ENCODE results near the gene DOCK4.

The DOCK4 gene

GRCh38 chr7:111841596-111842205, 364.5 kb downstream of the DOCK4 start:
- no peaks in the 10 kb centered on the region for H3K9me3 ChIP-seq (ENCODE audit: severe bottlenecking)
- H3K36me3 ChIP-seq: no peaks in the 10 kb centered on the region
- no peaks in the 10 kb centered on the region for H3K27me3 ChIP-seq (ENCODE audit: insufficient read depth, low read depth, severe bottlenecking)
- no peak for DNase-seq
- no peak overlapping the region for H3K27ac ChIP-seq
- TF ChIP-seq CTCF (IDR thresholded peaks at IDR 0.05; ENCODE audit: low read depth, low read length): no peak
- H3K4me3 ChIP-seq (ENCODE audit: low read depth, low read length): no peak overlapping the region

- Histone ChIP-seq H3K27ac (no peak overlapping the region), H3K36me3 (no peaks in the 10 kb centered on the region), H3K27me3 (ENCODE audit: insufficient read depth, low read depth, severe bottlenecking) (no peaks in the 10 kb centered on the region), H3K4me3 (ENCODE audit: low read depth, low read length) (no peak overlapping the region), H3K9me3 (ENCODE audit: severe bottlenecking) (no peaks in the 10 kb centered on the region)
- no peak for TF ChIP-seq CTCF (IDR thresholded peaks at IDR 0.05; ENCODE audit: low read depth, low read length)
- DNase-seq: no peak
These were observed 365.7 kb downstream of the DOCK4 start for GRCh38 chr7:111840528-111840927.

GRCh38 chr7:111839261-111839660, 366.9 kb downstream of the DOCK4 start:
- Histone ChIP-seq H3K4me3 (ENCODE audit: low read depth, low read length) (no peak overlapping the region), H3K36me3 (no peaks in the 10 kb centered on the region), H3K27ac (no peak overlapping the region), H3K27me3 (ENCODE audit: insufficient read depth, low read depth, severe bottlenecking) (no peaks in the 10 kb centered on the region), H3K9me3 (ENCODE audit: severe bottlenecking) (no peaks in the 10 kb centered on the region)
- no peak for DNase-seq
- no peak for TF ChIP-seq CTCF (IDR thresholded peaks at IDR 0.05; ENCODE audit: low read depth, low read length)

- no peaks in the 10 kb centered on the region for H3K36me3 ChIP-seq
- H3K9me3 ChIP-seq (ENCODE audit: severe bottlenecking): no peaks in the 10 kb centered on the region
- TF ChIP-seq CTCF (IDR thresholded peaks at IDR 0.05; ENCODE audit: low read depth, low read length): no peak
- no peak overlapping the region for H3K4me3 ChIP-seq (ENCODE audit: low read depth, low read length)
- no peaks in the 10 kb centered on the region for H3K27me3 ChIP-seq (ENCODE audit: insufficient read depth, low read depth, severe bottlenecking)
- no peak for DNase-seq
- no peak overlapping the region for H3K27ac ChIP-seq
These were observed 369.6 kb downstream of the DOCK4 start for GRCh38 chr7:111836592-111836991.

- no peak overlapping the region for H3K4me3 ChIP-seq (ENCODE audit: low read depth, low read length)
- H3K36me3 ChIP-seq: no peaks in the 10 kb centered on the region
- H3K9me3 ChIP-seq (ENCODE audit: severe bottlenecking): no peaks in the 10 kb centered on the region
- no peaks in the 10 kb centered on the region for H3K27me3 ChIP-seq (ENCODE audit: insufficient read depth, low read depth, severe bottlenecking)
- no peak for TF ChIP-seq CTCF (IDR thresholded peaks at IDR 0.05; ENCODE audit: low read depth, low read length)
- DNase-seq: no peak
- no peak overlapping the region for H3K27ac ChIP-seq
These were observed 371.1 kb downstream of the DOCK4 start for GRCh38 chr7:111835066-111835465.

GRCh38 chr7:111834367-111834766, 371.8 kb downstream of the DOCK4 start:
- H3K4me3 ChIP-seq (ENCODE audit: low read depth, low read length): no peak overlapping the region
- no peaks in the 10 kb centered on the region for H3K36me3 ChIP-seq
- no peak overlapping the region for H3K27ac ChIP-seq
- H3K27me3 ChIP-seq (ENCODE audit: insufficient read depth, low read depth, severe bottlenecking): no peaks in the 10 kb centered on the region
- no peak for DNase-seq
- H3K9me3 ChIP-seq (ENCODE audit: severe bottlenecking): no peaks in the 10 kb centered on the region
- TF ChIP-seq CTCF (IDR thresholded peaks at IDR 0.05; ENCODE audit: low read depth, low read length): no peak

Measured in WERI-Rb-1 (cell line).